NCI-H2081 (cell line): ENCODE data around the gene BEX4.

ENCODE experiments used
- DNase-seq, 2 experiments: peaks; one replicate each; lab custom pipeline; 2025; lab: John Stamatoyannopoulos, UW

BEX4 gene

DNA sequence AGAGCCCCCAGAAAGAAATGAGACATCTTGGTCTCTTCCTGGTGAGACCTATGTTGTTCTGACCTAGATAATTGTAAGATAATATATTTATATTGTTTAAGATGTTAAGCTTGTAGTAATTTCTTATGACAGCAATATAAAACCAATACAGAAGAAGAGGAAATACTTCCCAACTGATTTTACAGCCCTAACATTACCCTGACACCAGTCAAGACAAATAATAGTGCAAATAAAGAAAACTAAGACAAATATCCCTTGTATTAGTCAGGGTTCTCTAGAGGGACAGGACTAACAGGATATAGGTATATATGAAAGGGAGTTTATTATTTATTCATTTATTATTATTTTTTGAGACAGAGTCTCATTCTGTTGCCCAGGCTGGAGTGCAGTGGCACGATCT is 21.4 kb downstream of the BEX4 start:
- DNase-seq, result no peak

- DNase-seq, result no peak
These were observed 25.2 kb downstream of the BEX4 start for GRCh38 chrX:103240155-103240554.

DNA sequence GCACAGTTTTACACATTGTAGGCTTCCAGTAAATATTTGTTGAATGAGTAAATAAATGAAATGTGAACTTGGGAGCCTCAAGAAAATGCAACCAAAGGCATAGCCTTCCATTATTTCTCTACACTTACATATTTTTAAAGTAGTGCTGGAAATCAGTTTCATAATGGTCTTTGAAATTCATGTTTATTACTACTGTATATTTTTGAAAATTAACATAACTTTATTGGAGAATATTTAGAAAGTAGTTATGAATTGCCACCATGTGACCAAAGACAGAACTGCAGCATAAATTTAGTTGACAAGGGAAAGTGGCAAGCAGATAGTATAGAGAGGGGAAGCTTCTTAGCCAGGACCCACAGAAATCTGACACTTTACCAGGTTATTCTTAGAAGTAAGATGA is 33.6 kb downstream of the BEX4 start:
- DNase-seq, result peak in 1 of 2 experiments; percentile 10

DNA sequence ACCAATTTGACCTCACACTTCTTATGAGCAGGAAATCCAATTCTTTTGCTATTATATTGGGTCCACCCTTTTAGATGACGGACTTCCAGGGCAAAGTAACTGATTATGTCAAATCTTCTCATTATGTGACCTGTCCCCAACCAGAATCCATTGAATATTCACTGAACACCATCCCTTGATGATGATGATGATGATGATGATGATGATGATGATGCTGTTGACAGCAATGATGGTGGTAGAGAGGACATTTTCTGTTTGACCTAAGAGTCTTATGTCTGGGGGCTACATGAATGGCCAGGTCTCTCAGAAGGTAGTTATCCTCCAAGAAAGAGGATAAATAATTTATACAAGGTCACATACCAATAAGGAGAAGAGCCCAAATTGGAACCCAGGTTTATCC is 34.9 kb downstream of the BEX4 start:
- DNase-seq, result no peak

- DNase-seq, result no peak
These were observed 36.1 kb downstream of the BEX4 start for GRCh38 chrX:103250977-103251376.

- no peak for DNase-seq
These were observed 38.7 kb downstream of the BEX4 start for GRCh38 chrX:103253608-103254007.

DNA sequence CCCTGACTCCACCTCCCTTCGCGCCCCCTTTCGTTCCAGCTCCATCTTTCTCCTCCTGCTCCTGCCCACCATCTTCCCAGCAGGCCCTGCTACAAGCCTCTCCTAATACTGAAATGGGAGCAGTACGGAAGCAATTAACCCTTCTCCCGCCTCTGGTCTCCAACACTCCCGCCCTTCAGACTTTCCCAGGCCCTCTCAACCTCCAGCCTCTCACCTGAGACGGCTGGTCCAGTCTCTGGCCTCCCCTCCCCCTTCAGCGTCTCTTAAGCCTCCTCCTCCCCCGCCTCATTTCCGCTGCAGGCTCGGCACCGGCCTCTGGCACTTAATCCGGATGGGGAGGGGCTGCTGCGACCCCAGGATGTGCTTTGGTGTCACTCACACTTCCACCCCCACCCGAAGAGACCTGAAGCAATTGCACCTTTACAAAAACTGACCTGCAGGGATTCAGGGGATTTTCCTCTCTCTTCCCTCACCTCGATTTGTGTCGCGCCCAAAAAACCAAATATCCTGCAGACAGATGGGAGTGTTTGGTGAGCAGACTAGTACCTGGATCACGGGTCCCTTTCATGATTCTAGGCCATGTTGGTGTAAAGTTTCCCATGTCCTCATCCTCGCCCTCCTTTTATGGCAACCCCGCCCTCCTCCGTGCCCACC is 39.4 kb downstream of the BEX4 start:
- peak; percentile 78 to 87 for DNase-seq

GRCh38 chrX:103254921-103255493 is 40.1 kb downstream of the BEX4 start, which contains the start of gene TCEAL8:
Gene TCEAL8, minus strand, starts transcription at chrX:103255155. Its CDS starts 1,176 bp downstream, at chrX:103253979.
- DNase-seq, result peak; percentile 81 to 95

- no peak for DNase-seq
These were observed 41.7 kb downstream of the BEX4 start for GRCh38 chrX:103256651-103257050.

DNA sequence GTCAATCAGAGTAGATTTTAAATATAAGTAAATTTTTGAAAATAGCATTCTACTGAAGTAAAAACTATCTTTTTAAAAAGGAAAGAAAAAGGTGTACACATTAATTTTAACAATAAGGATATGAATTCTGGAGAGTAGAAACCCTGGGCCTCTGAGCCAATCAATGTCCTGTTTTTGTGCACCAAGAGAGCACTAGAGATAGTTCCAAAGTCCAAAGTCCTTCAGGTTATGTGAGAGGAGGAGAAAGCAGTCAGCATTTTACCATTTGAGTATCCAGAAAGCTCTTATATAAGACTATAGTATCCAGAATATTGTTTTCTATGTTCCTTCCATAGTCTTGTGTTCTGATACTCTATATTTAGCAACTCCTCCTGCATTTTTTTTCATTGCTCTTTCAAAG is 43.4 kb downstream of the BEX4 start:
- no peak for DNase-seq
